Panc1 (cell line): ENCODE results near the gene ADTRP. TPM values are rescaled to one million over a fixed set of nuclear protein-coding genes. Genes with fewer than 3 reads are reported as not detected.

Experiments
- ATAC-seq: fragments of 200-7000 bp; cut with Tn5 transposase; 2 replicates; pipeline ENCODE4 v1.9.1; 2020; ENCODE audit warnings: mild to moderate bottlenecking, moderate library complexity
- BruUV-seq: library from RNA; stranded (reverse); fragments of 400-500 nt; replicated peaks from 2 replicates; lab custom pipeline; 2021; lab: Mats Ljungman, UMichigan
- CTCF ChIA-PET: fragments of 300-600 bp; sonication (Branson Sonifier 250); formaldehyde crosslinking; loops from one replicate; lab custom pipeline; 2022; ENCODE audit warnings: antibody characterized with exemption; lab: Charles Lee
- POLR2A ChIA-PET: fragments of 300-600 bp; sonication (Branson Sonifier 250); formaldehyde crosslinking; loops from one replicate; lab custom pipeline; 2022; ENCODE audit warnings: antibody characterized with exemption; lab: Charles Lee
- DNase-seq: peaks from one replicate; pipeline ENCODE4 v3.0.0-alpha.2; 2010; ENCODE audit warnings: low read depth, low spot score
- H3K27ac ChIP-seq: 2 replicates; pipeline ENCODE4 v1.5.1; 2011; ENCODE audit warnings: mild to moderate bottlenecking, low read length, inconsistent platforms
- H3K27me3 ChIP-seq: fragments of 200-500 bp; sonication (Bioruptor generic); 2 replicates; pipeline ENCODE4 v1.6.0; 2014; ENCODE audit warnings: low read length, inconsistent platforms; ENCODE audit not compliant: control insufficient read depth, insufficient read depth
- H3K36me3 ChIP-seq: fragments of 200-500 bp; sonication (Bioruptor generic); 2 replicates; pipeline ENCODE4 v1.5.1; 2014; ENCODE audit warnings: inconsistent platforms, mild to moderate bottlenecking, low read length, moderate library complexity; ENCODE audit not compliant: control insufficient read depth, insufficient read depth
- H3K4me1 ChIP-seq: 2 replicates; pipeline ENCODE4 v1.5.1; 2011; ENCODE audit warnings: inconsistent platforms, mild to moderate bottlenecking, low read length, moderate library complexity; ENCODE audit not compliant: control insufficient read depth, insufficient read depth
- H3K4me3 ChIP-seq, 2 experiments: 2 replicates each; pipeline ENCODE4 v1.5.1; 2011 to 2012; ENCODE audit warnings: low read depth in 2 of 2, low read length in 2 of 2, mild to moderate bottlenecking in 2 of 2, inconsistent platforms in 1 of 2, moderate library complexity in 1 of 2
- H3K9me3 ChIP-seq: fragments of 200-500 bp; sonication (Bioruptor generic); 2 replicates; pipeline ENCODE4 v1.5.1; 2014; ENCODE audit warnings: low read depth, mild to moderate bottlenecking, inconsistent platforms, low read length, moderate library complexity; ENCODE audit not compliant: control insufficient read depth, insufficient read depth
- CTCF ChIP-seq: fragments of 450-650 bp; IDR thresholded peaks from 2 replicates; pipeline ENCODE4 v1.5.1; 2017; ENCODE audit warnings: mild to moderate bottlenecking
- POLR2AphosphoS5 ChIP-seq: IDR thresholded peaks from 2 replicates; pipeline ENCODE4 v1.6.1; 2012; ENCODE audit warnings: mild to moderate bottlenecking, low read depth, low read length, moderate library complexity
- REST ChIP-seq, 2 experiments: IDR thresholded peaks; 2 replicates each; pipeline ENCODE4 v1.6.1; 2011 to 2012; ENCODE audit warnings: low read depth in 2 of 2, control low read depth in 1 of 2, low read length in 1 of 2, mild to moderate bottlenecking in 1 of 2, moderate library complexity in 1 of 2; ENCODE audit not compliant: insufficient read depth in 1 of 2
- SIN3A ChIP-seq: IDR thresholded peaks from 2 replicates; pipeline ENCODE4 v1.6.1; 2012; ENCODE audit warnings: low read depth, mild to moderate bottlenecking, low read length, moderate library complexity, borderline replicate concordance; ENCODE audit not compliant: insufficient read depth
- TCF7L2 ChIP-seq: IDR thresholded peaks from 2 replicates; pipeline ENCODE4 v1.6.1; 2011; ENCODE audit warnings: mild to moderate bottlenecking, low read depth, low read length, inconsistent platforms
- in situ Hi-C: cut with HindIII; loops from 2 replicates; pipeline ENCODE4 v1.10.0; 2016; ENCODE audit warnings: low sequenced_read_pairs, low pct_unique_long_range_greater_than_20kb
- intact Hi-C: fragments of 100-400 bp; cut with micrococcal nuclease; formaldehyde crosslinking; loops from one replicate; pipeline ENCODE4 v1.10.0; 2022; ENCODE audit not compliant: unreplicated experiment
- total RNA-seq: library from RNA; stranded (reverse); gene quantifications from one replicate; pipeline ENCODE4 v1.2.1, GENCODE V29; 2021; ENCODE audit not compliant: unreplicated experiment

The ADTRP gene
- total RNA-seq, 1 experiment from 2014 or later = not detected

GRCh38 chr6:11718463-11718862 lies 60.1 kb downstream of the ADTRP start:
- ChIA-PET POLR2A (no interaction called here), CTCF (no interaction called here)
- H3K4me1 ChIP-seq = no peaks in the 10 kb centered on the region
- no peaks in the 10 kb centered on the region for H3K36me3 ChIP-seq
- H3K4me3 ChIP-seq = no peak overlapping the region
- H3K27ac ChIP-seq = no peak overlapping the region
- in situ Hi-C loops = no loop called here
- no TSS peak for BruUV-seq
- H3K9me3 ChIP-seq = no peaks in the 10 kb centered on the region
- H3K27me3 ChIP-seq = no peaks in the 10 kb centered on the region
- no peak for DNase-seq
- TF ChIP-seq SIN3A = no peak
- TF ChIP-seq CTCF = no peak
- TF ChIP-seq TCF7L2 = no peak
- TF ChIP-seq REST (IDR thresholded peaks at IDR 0.05; ENCODE audit: insufficient read depth in 1 of 2, low read depth in 2 of 2, low read length in 1 of 2) = no peak
- TF ChIP-seq POLR2AphosphoS5 = no peak
- no peak for ATAC-seq
- intact Hi-C loops = no loop called here

GRCh38 chr6:11718031-11718430 lies 60.6 kb downstream of the ADTRP start:
- Histone ChIP-seq H3K4me1 (no peaks in the 10 kb centered on the region), H3K4me3 (no peak overlapping the region), H3K27me3 (no peaks in the 10 kb centered on the region), H3K27ac (no peak overlapping the region), H3K36me3 (no peaks in the 10 kb centered on the region), H3K9me3 (no peaks in the 10 kb centered on the region)
- ChIA-PET POLR2A (no interaction called here), CTCF (no interaction called here)
- in situ Hi-C loops = no loop called here
- intact Hi-C loops = no loop called here
- no peak for TF ChIP-seq TCF7L2
- no peak for ATAC-seq
- DNase-seq = no peak
- BruUV-seq = no TSS peak

DNA sequence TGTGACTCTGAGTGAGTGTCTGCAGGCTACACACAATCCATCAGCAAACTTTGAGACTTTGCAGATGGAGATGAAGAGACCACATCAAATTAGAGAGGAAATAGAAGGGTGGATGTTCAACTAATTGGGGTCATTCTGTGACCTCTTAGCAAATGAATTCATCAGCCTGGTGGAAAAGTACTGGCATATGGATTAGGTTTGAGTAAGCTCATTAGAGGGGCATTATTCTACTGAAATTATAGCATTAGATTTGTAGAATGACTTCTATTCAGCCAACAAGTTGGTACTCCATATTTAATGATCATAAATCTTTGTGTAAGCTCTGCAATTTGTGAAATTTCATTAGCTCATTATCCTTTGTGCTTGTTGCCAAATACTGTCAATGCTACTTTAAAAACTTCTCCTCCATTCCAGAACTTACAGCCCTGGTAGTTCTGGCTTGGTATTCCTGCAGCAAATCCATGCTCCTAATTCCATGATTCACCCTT lies 63.8 kb downstream of the ADTRP start:
- no peak for DNase-seq
- Histone ChIP-seq H3K27ac (no peak overlapping the region), H3K27me3 (no peaks in the 10 kb centered on the region), H3K9me3 (no peaks in the 10 kb centered on the region), H3K4me3 (no peak overlapping the region), H3K4me1 (no peaks in the 10 kb centered on the region), H3K36me3 (no peaks in the 10 kb centered on the region)
- no peak for ATAC-seq
- in situ Hi-C loops = no loop called here
- CTCF ChIA-PET = no interaction called here
- POLR2A ChIA-PET = no interaction called here
- TF ChIP-seq TCF7L2 = no peak
- TF ChIP-seq REST (IDR thresholded peaks at IDR 0.05; ENCODE audit: insufficient read depth in 1 of 2, low read depth in 2 of 2, low read length in 1 of 2) = no peak
- no peak for TF ChIP-seq POLR2AphosphoS5
- BruUV-seq = no TSS peak
- intact Hi-C loops = no loop called here
